ENCODE data around the gene MS4A12. TPM values are rescaled to one million over a fixed set of nuclear protein-coding genes. Genes with fewer than 3 reads are reported as not detected.

Gene MS4A12
- total and polyA plus RNA-seq, 9 of the 15 experiments (the other 6 are each of a cell fraction or from before 2014, with no cell fraction given) = not detected

DNA sequence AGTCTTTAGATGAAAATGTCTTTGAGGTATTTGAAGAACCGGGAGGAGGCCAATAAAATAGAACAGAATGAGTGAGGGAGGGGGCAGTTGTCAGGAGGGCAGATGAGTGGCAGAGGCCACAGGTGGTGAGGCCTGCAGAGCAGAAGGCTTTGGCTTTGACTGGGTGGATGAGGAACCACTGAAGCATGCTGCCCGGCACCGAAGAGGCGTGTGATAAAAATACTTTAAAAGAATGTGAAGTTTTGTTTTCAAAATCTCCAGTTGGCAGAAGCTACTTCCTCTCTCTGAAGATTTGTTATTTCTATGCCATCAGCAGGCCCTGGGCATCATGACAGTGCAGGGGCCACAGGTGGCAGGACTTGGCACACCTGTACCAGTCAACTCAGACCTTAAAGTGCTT is 6.3 kb downstream of the MS4A12 start (continued):
- TF ChIP-seq, protein P1, sequence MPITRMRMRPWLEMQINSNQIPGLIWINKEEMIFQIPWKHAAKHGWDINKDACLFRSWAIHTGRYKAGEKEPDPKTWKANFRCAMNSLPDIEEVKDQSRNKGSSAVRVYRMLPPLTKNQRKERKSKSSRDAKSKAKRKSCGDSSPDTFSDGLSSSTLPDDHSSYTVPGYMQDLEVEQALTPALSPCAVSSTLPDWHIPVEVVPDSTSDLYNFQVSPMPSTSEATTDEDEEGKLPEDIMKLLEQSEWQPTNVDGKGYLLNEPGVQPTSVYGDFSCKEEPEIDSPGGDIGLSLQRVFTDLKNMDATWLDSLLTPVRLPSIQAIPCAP (CRISPR knock-in tag; IDR thresholded peaks at IDR 0.05; ENCODE audit: borderline replicate concordance) = no peak

DNA sequence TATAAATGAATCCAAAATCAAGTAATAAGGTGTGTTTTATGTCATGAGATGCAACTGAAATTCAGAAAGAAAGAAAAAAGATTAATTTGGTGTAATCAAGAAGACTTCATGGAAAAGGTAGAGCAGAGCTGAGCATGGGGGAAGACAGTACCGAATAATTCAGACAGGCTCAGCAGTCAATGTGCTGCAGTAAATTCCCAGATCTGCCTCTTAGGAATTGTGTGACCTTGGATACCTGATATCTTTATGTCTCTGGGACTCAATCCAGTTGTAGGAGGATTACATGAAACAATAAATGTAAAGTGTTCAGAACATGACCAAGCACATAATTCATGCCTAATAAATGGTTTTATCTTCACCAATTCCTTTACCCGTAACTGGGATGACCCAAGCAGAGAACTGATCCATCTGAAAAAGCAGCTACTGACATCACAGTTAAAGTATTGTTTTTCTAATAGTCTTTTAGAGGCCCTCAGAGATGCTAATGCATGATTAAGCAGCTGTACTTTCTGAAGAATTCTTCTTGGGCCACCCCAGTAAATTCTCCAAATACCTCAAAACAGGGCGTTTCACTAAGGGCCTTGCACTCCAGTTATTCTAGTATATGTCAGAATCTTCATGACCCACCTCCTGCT is 7.8 kb downstream of the MS4A12 start:
- Histone ChIP-seq H3K27ac (ENCODE audit: extremely low read depth, low read depth, low read length) (no peak overlapping the region), H3K9me1 (ENCODE audit: control insufficient read depth, insufficient read depth, low read length) (no peaks in the 10 kb centered on the region), H3K79me2 (ENCODE audit: control insufficient read depth, insufficient read depth, low read length) (no peaks in the 10 kb centered on the region), H3K36me3 (ENCODE audit: control insufficient read depth, insufficient read depth, low read length) (no peaks in the 10 kb centered on the region), H3K4me1 (replicated peaks in 1 of 2; ENCODE audit: control insufficient read depth in 2 of 2, insufficient read depth in 2 of 2, low read length in 2 of 2) (no peaks in the 10 kb centered on the region), H3K4me2 (ENCODE audit: insufficient read depth, low read length) (no peak overlapping the region), H3K9ac (ENCODE audit: insufficient read depth in 1 of 2, low read depth in 2 of 2, low read length in 2 of 2) (no peak overlapping the region), H2AFZ (ENCODE audit: low read depth, low read length) (no peak overlapping the region), H3K4me3 (no peak overlapping the region), H4K20me1 (replicated peaks; ENCODE audit: control insufficient read depth, insufficient read depth, low read length) (no peaks in the 10 kb centered on the region), H3K27me3 (ENCODE audit: control insufficient read depth in 2 of 2, insufficient read depth in 2 of 2, low read length in 2 of 2) (peaks cover 0 to 5% of the 10 kb centered on the region in 2 experiments; a peak in 1 of 5 replicates), H3K9me3 (replicated peaks; ENCODE audit: control insufficient read depth, insufficient read depth, low read depth, low read length) (no peaks in the 10 kb centered on the region)
- in situ Hi-C loops (cut with MboI) (no loop called here), intact Hi-C loops (cut with micrococcal nuclease) (no loop called here)
- POLR2A ChIA-PET = interaction anchor here (0.7 kb wide), 1 partner anchor 1027 kb away, joined by 3 read pairs; no protein-coding TSS in a partner anchor
- no peak for ATAC-seq
- no TSS peak for BruUV-seq (replicated peaks)
- DNase-seq (ENCODE audit: extremely low read depth in 1 of 4, low spot score in 3 of 4) = no peak
- CTCF ChIA-PET (ENCODE audit: low intra/inter-chr PET ratio) = no interaction called here
- TF ChIP-seq GATAD2A (IDR thresholded peaks at IDR 0.05) (no peak), WHSC1 (IDR thresholded peaks at IDR 0.05; ENCODE audit: low read length) (no peak), PCBP1 (IDR thresholded peaks at IDR 0.05; ENCODE audit: low read depth, low read length, poor library complexity, severe bottlenecking) (no peak)
- TF ChIP-seq, protein P2, sequence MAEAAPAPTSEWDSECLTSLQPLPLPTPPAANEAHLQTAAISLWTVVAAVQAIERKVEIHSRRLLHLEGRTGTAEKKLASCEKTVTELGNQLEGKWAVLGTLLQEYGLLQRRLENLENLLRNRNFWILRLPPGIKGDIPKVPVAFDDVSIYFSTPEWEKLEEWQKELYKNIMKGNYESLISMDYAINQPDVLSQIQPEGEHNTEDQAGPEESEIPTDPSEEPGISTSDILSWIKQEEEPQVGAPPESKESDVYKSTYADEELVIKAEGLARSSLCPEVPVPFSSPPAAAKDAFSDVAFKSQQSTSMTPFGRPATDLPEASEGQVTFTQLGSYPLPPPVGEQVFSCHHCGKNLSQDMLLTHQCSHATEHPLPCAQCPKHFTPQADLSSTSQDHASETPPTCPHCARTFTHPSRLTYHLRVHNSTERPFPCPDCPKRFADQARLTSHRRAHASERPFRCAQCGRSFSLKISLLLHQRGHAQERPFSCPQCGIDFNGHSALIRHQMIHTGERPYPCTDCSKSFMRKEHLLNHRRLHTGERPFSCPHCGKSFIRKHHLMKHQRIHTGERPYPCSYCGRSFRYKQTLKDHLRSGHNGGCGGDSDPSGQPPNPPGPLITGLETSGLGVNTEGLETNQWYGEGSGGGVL (CRISPR knock-in tag; IDR thresholded peaks at IDR 0.05) = no peak
- TF ChIP-seq, protein P3, sequence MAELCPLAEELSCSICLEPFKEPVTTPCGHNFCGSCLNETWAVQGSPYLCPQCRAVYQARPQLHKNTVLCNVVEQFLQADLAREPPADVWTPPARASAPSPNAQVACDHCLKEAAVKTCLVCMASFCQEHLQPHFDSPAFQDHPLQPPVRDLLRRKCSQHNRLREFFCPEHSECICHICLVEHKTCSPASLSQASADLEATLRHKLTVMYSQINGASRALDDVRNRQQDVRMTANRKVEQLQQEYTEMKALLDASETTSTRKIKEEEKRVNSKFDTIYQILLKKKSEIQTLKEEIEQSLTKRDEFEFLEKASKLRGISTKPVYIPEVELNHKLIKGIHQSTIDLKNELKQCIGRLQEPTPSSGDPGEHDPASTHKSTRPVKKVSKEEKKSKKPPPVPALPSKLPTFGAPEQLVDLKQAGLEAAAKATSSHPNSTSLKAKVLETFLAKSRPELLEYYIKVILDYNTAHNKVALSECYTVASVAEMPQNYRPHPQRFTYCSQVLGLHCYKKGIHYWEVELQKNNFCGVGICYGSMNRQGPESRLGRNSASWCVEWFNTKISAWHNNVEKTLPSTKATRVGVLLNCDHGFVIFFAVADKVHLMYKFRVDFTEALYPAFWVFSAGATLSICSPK (IDR thresholded peaks at IDR 0.05; ENCODE audit: borderline replicate concordance) = no peak
- 1% methylated on average over 3 of the region's 3 CpGs for WGBS (ENCODE audit: insufficient coverage, low coverage, missing lambda C conversion rate)
- FAIRE-seq = no peak

Measured in K562 (cell line).